Measurements from ENCODE around the gene CRIP2.

- TF ChIP-seq EZH2 (IDR thresholded peaks at IDR 0.05; ENCODE audit: insufficient read depth, poor library complexity, severe bottlenecking) (no peak), EZH2phosphoT487 (IDR thresholded peaks at IDR 0.05; ENCODE audit: insufficient read depth, low read depth) (no peak)
These were observed 24.0 kb downstream of the CRIP2 start for GRCh38 chr14:105498430-105499255.
